Hepatocyte (in vitro differentiated cells): ENCODE results near the gene CAMSAP1.

Experiments
- CTCF ChIP-seq: fragments of 200-600 bp; sonication (generic); IDR thresholded peaks from 2 replicates; pipeline ENCODE4 v1.5.1; 2016; ENCODE audit warnings: antibody characterized with exemption, mild to moderate bottlenecking; ENCODE audit not compliant: poor library complexity
- EZH2 ChIP-seq: fragments of 200-600 bp; sonication (generic); IDR thresholded peaks from 2 replicates; pipeline ENCODE4 v1.6.1; 2016; ENCODE audit warnings: antibody characterized with exemption, mild to moderate bottlenecking, borderline replicate concordance
- EZH2phosphoT487 ChIP-seq: fragments of 200-600 bp; sonication (generic); IDR thresholded peaks from one replicate; pipeline ENCODE4 v1.6.1; 2018; ENCODE audit warnings: antibody characterized with exemption, mild to moderate bottlenecking, low read depth, moderate library complexity; ENCODE audit not compliant: unreplicated experiment, severe bottlenecking

GRCh38 chr9:135804581-135805421 is 102.5 kb downstream of the CAMSAP1 start:
- TF ChIP-seq CTCF (no peak), EZH2 (no peak), EZH2phosphoT487 (no peak)
